ENCODE results near the gene CDYL2. TPM values are rescaled to one million over a fixed set of nuclear protein-coding genes. Genes with fewer than 3 reads are reported as not detected.

Gene CDYL2
- total and polyA plus RNA-seq, 7 donors, result 1.2 to 8.8 (median 2.5) TPM

- no peaks in the 10 kb centered on the region for H3K4me1 ChIP-seq
- no peaks in the 10 kb centered on the region for H3K27me3 ChIP-seq
- no peaks in the 10 kb centered on the region for H3K9me3 ChIP-seq
- no peak for DNase-seq
- no peak overlapping the region for H3K4me3 ChIP-seq
- TF ChIP-seq POLR2AphosphoS5 (IDR thresholded peaks at IDR 0.05), result no peak
- TF ChIP-seq CTCF (IDR thresholded peaks at IDR 0.05), result no peak
- no peak for TF ChIP-seq POLR2A (IDR thresholded peaks at IDR 0.05)
- TF ChIP-seq EP300 (IDR thresholded peaks at IDR 0.05), result no peak
- WGBS, 2 donors, result 87 to 95% methylated on average over 6 of the region's 6 CpGs
- H3K36me3 ChIP-seq, result no peaks in the 10 kb centered on the region
- H3K27ac ChIP-seq, result no peak overlapping the region
- intact Hi-C loops (cut with DNase I), result no loop called here
Measured at GRCh38 chr16:80607204-80607603, 197.2 kb downstream of the CDYL2 start.

GRCh38 chr16:80606221-80606766 is 198.1 kb downstream of the CDYL2 start:
- TF ChIP-seq EP300 (IDR thresholded peaks at IDR 0.05), result no peak
- TF ChIP-seq CTCF (IDR thresholded peaks at IDR 0.05), result no peak
- no peak for TF ChIP-seq POLR2AphosphoS5 (IDR thresholded peaks at IDR 0.05)
- TF ChIP-seq POLR2A (IDR thresholded peaks at IDR 0.05), result no peak
- H3K4me3 ChIP-seq, result no peak overlapping the region
- H3K27ac ChIP-seq, result no peak overlapping the region
- no peaks in the 10 kb centered on the region for H3K9me3 ChIP-seq
- no peaks in the 10 kb centered on the region for H3K4me1 ChIP-seq
- no peaks in the 10 kb centered on the region for H3K36me3 ChIP-seq
- H3K27me3 ChIP-seq, result no peaks in the 10 kb centered on the region
- DNase-seq, result no peak
- intact Hi-C loops (cut with DNase I), result no loop called here
- WGBS, 2 donors, result 80 to 91% methylated on average over 4 of the region's 4 CpGs

- no peaks in the 10 kb centered on the region for H3K9me3 ChIP-seq
- no peak overlapping the region for H3K27ac ChIP-seq
- intact Hi-C loops (cut with DNase I), result no loop called here
- no peak for DNase-seq
- TF ChIP-seq POLR2A (IDR thresholded peaks at IDR 0.05) (no peak), POLR2AphosphoS5 (IDR thresholded peaks at IDR 0.05) (no peak), EP300 (IDR thresholded peaks at IDR 0.05) (no peak)
- H3K4me1 ChIP-seq, result no peaks in the 10 kb centered on the region
- WGBS, 2 donors, result 90 to 92% methylated on average over 8 of the region's 8 CpGs
- no peaks in the 10 kb centered on the region for H3K27me3 ChIP-seq
- H3K4me3 ChIP-seq, result no peak overlapping the region
- H3K36me3 ChIP-seq, result no peaks in the 10 kb centered on the region
Measured at GRCh38 chr16:80604600-80605355, 199.6 kb downstream of the CDYL2 start.

GRCh38 chr16:80602894-80603293 is 201.5 kb downstream of the CDYL2 start:
- no peaks in the 10 kb centered on the region for H3K36me3 ChIP-seq
- DNase-seq, result no peak
- no peak for TF ChIP-seq EP300 (IDR thresholded peaks at IDR 0.05)
- no peak for TF ChIP-seq CTCF (IDR thresholded peaks at IDR 0.05)
- TF ChIP-seq POLR2A (IDR thresholded peaks at IDR 0.05), result no peak
- H3K27me3 ChIP-seq, result no peaks in the 10 kb centered on the region
- H3K27ac ChIP-seq, result no peak overlapping the region
- no peak overlapping the region for H3K4me3 ChIP-seq
- H3K9me3 ChIP-seq, result no peaks in the 10 kb centered on the region
- intact Hi-C loops (cut with DNase I), result no loop called here
- no peaks in the 10 kb centered on the region for H3K4me1 ChIP-seq

- intact Hi-C loops (cut with DNase I), result no loop called here
- Histone ChIP-seq H3K27me3 (no peaks in the 10 kb centered on the region), H3K9me3 (no peaks in the 10 kb centered on the region), H3K4me3 (no peak overlapping the region), H3K36me3 (no peaks in the 10 kb centered on the region), H3K4me1 (no peaks in the 10 kb centered on the region), H3K27ac (no peak overlapping the region)
- no peak for DNase-seq
- WGBS, 2 donors, result 96 to 97% methylated on average over 4 of the region's 4 CpGs
- no peak for TF ChIP-seq CTCF (IDR thresholded peaks at IDR 0.05)
- TF ChIP-seq EP300 (IDR thresholded peaks at IDR 0.05), result no peak
- TF ChIP-seq POLR2A (IDR thresholded peaks at IDR 0.05), result no peak
- TF ChIP-seq POLR2AphosphoS5 (IDR thresholded peaks at IDR 0.05), result no peak
Measured at GRCh38 chr16:80601182-80601581, 203.2 kb downstream of the CDYL2 start.
